ENCODE measurements around the gene DOCK9.

The DOCK9 gene

GRCh38 chr13:98942997-98943396, 34.9 kb downstream of the DOCK9 start:
- no peak for DNase-seq

GRCh38 chr13:98942485-98942884, 35.4 kb downstream of the DOCK9 start:
- no peak for DNase-seq

- DNase-seq, result no peak
Measured at GRCh38 chr13:98941536-98941935, 36.3 kb downstream of the DOCK9 start.

GRCh38 chr13:98941126-98941525, 36.7 kb downstream of the DOCK9 start:
- no peak for DNase-seq

- no peak for DNase-seq
Measured at GRCh38 chr13:98940325-98941001, 37.4 kb downstream of the DOCK9 start.

GRCh38 chr13:98939660-98940191, 38.1 kb downstream of the DOCK9 start:
- no peak for DNase-seq

GRCh38 chr13:98938801-98939200, 39.1 kb downstream of the DOCK9 start:
- no peak for DNase-seq

GRCh38 chr13:98937911-98938381, 39.9 kb downstream of the DOCK9 start:
- no peak for DNase-seq

GRCh38 chr13:98934243-98934642, 43.6 kb downstream of the DOCK9 start:
- DNase-seq, result no peak

GRCh38 chr13:98930151-98930591, 47.7 kb downstream of the DOCK9 start:
- DNase-seq, result no peak

- DNase-seq, result no peak
Measured at GRCh38 chr13:98927951-98928927, 49.6 kb downstream of the DOCK9 start.

- no peak for DNase-seq
Measured at GRCh38 chr13:98925949-98926348, 51.9 kb downstream of the DOCK9 start.

- no peak for DNase-seq
Measured at GRCh38 chr13:98923641-98924397, 54.0 kb downstream of the DOCK9 start.

- DNase-seq, result no peak
Measured at GRCh38 chr13:98922306-98922705, 55.6 kb downstream of the DOCK9 start.

GRCh38 chr13:98921786-98922185, 56.1 kb downstream of the DOCK9 start:
- DNase-seq, result no peak

- no peak for DNase-seq
Measured at GRCh38 chr13:98921015-98921580, 56.8 kb downstream of the DOCK9 start.

- DNase-seq, result no peak
Measured at GRCh38 chr13:98919566-98919965, 58.3 kb downstream of the DOCK9 start.

GRCh38 chr13:98918771-98919170, 59.1 kb downstream of the DOCK9 start:
- peak; percentile 15 for DNase-seq

- DNase-seq, result no peak
Measured at GRCh38 chr13:98917116-98917515, 60.7 kb downstream of the DOCK9 start.

GRCh38 chr13:98916403-98916802, 61.5 kb downstream of the DOCK9 start:
- DNase-seq, result no peak

GRCh38 chr13:98915981-98916380, 61.9 kb downstream of the DOCK9 start:
- DNase-seq, result no peak

- no peak for DNase-seq
Measured at GRCh38 chr13:98915563-98915962, 62.3 kb downstream of the DOCK9 start.

Measured in GF-D8 (cell line).